NCI-H460 (cell line): Measurements from ENCODE around the gene PRAMEF33. TPM values are rescaled to one million over a fixed set of nuclear protein-coding genes. Genes with fewer than 3 reads are reported as not detected.
"Not testable (repeated sequence)": the region's sequence is repeated elsewhere in the genome, so short reads cannot be mapped to it uniquely, and the experiment has no call there.

Source experiments
- DNase-seq: peaks from one replicate; pipeline ENCODE4 v3.0.0-alpha.2; 2016; ENCODE audit warnings: low read depth; ENCODE audit errors: extremely low read depth
- polyA plus RNA-seq: library from polyadenylated mRNA; depleted of rRNA; stranded (reverse); fragments of >200 nt; gene quantifications from 2 replicates; pipeline ENCODE4 v1.2.3, GENCODE V29; 2014; cell fraction: nucleus; rRNA removed
- small RNA-seq, 2 experiments: library from RNA; depleted of rRNA; stranded (forward); fragments of <200 nt; gene quantifications; one replicate each; pipeline ENCODE3, GENCODE V24; 2014
- total RNA-seq: library from RNA; depleted of rRNA; stranded (reverse); fragments of >200 nt; shearing (Covaris generic); gene quantifications from 2 replicates; pipeline ENCODE4 v1.2.3, GENCODE V29; 2014; rRNA removed

The PRAMEF33 gene, protein sequence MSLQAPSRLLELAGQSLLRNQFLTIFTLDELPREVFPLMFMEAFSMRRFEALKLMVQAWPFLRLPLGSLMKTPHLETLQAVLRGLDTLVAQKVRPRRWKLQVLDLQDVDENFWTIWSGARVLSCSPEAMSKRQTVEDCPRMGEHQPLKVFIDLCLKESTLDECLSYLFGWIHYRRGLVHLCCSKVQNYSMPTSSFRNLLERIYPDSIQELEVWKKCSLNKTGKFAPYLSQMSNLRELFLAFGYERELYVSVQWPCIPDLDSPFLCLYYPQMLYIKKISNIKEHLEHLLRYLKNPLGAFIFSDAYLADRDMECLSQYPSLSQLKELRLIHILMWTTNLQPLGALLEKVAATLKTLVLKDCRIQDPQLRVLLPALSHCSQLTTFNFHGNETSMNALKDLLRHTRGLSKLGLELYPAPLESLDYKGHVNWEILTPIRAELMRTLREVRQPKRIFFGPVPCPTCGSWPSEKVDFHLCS
- total RNA-seq, result not detected in 2 replicates
- polyA plus RNA-seq, result not detected in 2 replicates

DNA sequence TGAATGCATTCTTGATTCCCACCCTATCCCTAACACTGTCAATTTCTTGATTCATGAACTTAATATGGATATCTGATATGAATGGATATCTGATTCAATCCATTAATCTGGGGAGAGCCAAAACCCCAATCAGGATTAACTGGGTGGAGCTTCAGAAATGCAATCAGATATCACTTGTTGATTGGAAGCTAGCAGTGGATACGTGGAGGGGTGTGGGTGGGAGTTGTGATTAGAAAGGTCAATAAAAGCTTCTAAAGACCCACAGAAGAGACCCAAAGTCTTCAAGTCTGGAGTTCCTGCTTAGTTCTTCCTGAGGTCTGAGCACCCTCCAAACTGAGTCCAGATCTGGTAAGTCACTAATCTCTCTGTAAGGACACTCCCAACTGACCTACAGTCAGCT is at the start of gene PRAMEF33:
TSS of gene PRAMEF33 (plus strand) at position 301 of the 400 bp plus-strand sequence. CDS start 2,416 bp downstream, outside the sequence.
- not testable (repeated sequence) for DNase-seq

DNA sequence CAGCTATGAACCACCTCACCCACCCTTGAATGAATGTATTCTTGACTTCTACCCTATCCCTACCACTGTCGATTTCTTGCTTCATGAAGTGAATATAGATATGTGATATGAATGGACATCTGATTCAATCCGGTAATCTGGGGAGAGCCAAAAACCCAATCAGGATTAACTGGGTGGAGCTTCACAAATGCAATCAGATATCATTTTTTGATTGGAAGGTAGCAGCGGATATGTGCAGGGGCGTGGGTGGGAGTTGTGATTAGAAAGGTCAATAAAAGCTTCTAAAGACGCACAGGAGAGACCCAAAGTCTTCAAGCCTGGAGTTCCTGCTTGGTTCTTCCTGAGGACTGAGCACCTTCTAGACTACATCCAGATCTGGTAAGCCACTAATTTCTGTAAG is 49.4 kb upstream of the PRAMEF33 start, which contains the start of gene PRAMEF5:
TSS of gene PRAMEF5 (plus strand) at position 301 of the 400 bp plus-strand sequence. CDS start 5,071 bp downstream, outside the sequence.
- DNase-seq, result not testable (repeated sequence)

DNA sequence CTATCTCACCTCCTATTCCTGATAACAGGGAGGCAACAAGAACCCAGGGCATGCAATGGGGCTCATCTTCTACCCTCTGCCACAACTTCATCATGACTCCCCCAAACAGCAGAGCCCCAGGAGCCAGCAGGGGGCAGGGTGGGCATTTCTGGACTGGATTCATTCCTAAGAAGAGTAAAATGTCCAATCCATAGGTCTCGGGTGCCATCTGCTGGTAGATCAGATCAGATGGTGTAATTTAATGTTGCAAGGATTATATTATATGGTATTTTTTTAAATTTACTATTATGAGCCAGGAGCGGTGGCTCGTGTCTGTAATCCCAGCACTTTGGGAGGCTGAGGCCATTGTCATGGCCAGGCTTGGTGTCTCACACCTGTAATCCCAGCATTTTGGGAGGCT is 38.2 kb upstream of the PRAMEF33 start:
- not testable (repeated sequence) for DNase-seq

DNA sequence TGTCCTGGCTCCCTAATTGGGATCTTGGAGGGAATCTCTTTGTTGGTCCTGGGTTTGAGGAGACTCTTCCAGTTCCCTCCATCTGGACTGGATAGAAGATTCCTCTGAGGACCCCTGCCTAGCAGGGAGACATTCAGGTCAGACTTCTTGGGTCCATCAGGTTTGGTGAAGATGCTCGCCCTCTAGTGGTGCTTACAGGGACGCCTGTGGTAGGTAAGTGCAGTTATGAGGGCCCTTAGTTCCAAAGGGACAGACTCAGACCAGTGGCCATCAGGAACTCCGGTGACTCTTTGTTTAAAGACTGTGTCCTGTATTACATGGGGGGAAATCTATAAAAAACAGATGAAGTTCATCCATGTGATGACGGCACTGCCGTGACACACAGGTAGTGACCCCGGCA is 26.3 kb upstream of the PRAMEF33 start:
- DNase-seq, result not testable (repeated sequence)

DNA sequence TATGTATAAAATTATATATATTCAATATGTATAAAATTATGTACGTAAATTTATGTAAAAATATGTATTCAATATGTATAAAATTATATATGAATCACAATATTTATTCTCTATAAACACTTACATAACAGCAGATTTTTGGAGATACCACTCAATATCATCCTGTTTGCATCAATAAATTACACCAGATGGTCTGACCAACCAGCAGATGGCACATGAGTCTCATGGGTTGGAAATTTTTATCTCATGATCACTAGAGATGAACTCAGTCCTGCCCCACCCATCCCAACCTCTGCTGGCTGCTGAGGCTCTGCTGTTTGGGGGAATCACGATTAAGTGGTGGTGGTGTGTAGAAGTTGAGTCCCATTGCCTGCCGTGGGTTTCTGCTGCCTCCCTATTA is 23.7 kb upstream of the PRAMEF33 start:
- not testable (repeated sequence) for DNase-seq

DNA sequence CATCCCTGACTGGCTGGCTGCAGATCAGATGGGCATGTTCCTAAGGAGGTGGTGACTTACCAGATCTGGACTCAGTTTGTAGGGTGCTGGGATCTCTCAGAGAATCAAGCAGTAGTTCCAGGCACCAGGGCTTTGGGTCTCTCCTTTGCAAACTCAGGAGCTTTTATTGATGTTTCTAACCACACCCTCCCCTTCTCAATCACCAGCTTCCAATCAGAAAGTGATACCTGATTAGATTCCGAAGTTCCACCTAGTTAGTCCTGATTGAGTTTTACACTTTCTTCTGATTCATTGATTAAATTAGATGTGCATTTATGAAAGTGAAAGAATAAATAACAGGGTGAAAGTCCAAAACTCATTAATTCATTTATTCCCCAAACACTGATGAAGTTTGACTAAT is 18.3 kb upstream of the PRAMEF33 start, which contains the start of gene PRAMEF8:
TSS of gene PRAMEF8 (minus strand) at position 101 of the 400 bp plus-strand sequence. CDS start 1,046 bp downstream, outside the sequence.
- not testable (repeated sequence) for DNase-seq

DNA sequence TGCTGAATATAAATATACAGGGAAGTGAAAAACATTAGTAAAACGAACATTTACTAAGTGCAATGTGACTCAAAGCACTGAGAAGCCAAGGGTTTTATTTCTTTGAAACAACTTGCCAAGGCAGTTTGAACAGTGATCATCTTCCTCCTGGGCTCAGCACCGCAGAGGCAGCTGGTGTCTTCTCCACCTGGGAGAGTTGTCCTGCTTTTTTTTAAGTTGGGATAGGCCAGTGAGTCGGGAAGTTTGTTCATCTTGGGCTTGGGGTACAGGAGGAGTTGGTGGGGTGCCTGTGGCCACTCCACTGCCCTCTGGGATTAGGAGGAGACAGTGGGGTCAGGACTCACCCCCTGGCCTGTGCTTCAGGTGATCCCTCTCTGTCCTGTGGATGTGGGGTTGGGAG is 14.3 kb upstream of the PRAMEF33 start:
- not testable (repeated sequence) for DNase-seq

DNA sequence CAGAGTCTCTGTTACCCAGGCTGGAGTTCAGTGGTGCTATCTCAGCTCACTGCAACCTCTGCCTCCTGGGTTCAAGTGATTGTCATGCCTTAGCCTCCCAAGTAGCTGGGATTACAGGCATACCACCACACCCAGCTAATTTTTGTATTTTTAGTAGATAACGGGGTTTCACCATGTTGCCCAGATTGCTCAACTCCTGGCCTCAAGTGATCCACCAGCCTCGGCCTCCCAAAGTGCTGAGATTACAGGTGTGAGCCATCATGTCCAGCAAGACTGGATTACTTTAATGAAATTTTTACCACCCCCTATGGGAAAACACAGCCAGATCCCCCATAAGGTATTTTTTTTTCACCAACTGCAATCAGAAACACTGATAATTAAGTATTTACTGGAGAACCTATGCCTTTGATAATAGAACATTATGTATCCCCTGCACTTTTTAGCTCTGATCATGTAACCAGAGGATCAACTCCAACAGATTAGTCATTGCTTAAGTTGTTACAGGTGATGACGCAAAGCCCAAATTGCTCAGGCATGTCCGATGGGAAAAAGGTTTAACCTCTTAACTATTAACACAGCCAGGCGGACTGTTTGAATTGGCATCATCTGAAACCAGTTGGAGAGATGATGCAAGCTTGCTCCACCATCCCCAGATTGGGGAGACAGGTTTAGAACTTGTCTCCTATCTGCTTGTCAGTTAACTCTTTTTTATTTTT is 6.0 kb upstream of the PRAMEF33 start:
- DNase-seq, result not testable (repeated sequence)

DNA sequence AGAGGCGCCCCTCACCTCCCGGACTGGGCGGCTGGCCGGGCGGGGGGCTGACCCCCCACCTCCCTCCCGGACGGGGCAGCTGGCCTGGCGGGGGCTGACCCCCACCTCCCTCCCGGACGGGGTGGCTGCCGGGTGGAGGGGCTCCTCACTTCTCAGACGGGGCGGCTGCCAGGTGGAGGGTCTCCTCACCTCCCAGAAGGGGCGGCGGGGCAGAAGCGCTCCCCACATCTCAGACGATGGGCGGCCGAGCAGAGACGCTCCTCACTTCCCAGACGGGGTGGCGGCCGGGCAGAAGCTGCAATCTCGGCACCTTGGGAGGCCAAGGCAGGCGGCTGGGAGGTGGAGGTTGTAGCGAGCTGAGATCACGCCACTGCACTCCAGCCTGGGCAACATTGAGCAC is 4.6 kb upstream of the PRAMEF33 start:
- not testable (repeated sequence) for DNase-seq

DNA sequence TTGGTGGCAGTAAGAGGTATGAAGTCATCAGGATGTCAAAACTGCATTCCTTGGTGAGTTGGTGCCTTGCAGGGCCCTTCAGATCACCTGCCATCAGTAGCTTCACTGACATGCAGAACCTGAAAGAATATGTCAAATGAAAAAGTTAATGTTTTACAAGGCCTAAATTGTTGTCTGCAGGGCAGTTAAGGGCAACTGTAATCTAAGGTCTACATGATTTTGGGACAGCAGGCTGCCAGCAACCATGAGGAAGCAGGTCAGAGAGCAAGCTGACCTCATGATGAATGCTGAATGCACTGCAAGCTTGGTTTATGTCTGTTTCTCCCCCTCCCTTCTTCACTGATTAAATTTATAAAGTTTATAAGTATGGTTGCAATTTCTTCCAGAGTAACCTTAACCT is 1.1 kb upstream of the PRAMEF33 start:
- not testable (repeated sequence) for DNase-seq

DNA sequence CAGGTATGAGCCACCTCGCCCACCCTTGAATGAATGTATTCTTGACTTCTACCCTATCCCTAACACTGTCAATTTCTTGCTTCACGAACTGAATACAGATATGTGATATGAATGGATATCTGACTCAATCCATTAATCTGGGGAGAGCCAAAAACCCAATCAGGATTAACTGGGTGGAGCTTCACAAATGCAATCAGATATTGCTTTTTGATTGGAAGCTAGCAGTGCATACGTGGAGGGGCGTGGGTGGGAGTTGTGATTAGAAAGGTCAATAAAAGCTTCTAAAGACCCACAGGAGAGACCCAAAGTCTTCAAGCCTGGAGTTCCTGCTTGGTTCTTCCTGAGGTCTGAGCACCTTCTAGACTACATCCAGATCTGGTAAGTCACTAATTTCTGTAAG is 11.9 kb downstream of the PRAMEF33 start, which contains the start of gene PRAMEF15:
TSS of gene PRAMEF15 (plus strand) at position 301 of the 400 bp plus-strand sequence. CDS start 2,827 bp downstream, outside the sequence.
- DNase-seq, result not testable (repeated sequence)

DNA sequence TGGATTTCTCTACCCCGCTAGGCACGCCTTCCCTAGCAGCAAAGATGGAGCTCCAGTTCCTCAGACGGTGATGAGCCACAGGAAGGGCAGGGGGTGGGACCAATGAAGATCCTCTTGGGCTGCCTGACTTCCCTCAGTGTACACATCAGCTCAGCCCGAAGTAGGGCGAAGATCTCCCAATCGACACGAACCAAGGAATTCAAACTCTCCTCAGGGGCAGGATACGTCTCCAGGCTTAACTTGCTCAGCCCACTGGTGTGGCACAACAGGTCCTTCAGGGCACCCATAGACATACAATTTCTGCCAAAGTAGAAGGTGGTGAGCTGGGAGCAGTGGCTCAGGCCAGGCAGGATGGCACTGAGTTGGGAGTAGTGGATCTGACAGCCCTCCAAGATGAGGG is 39.2 kb downstream of the PRAMEF33 start:
- DNase-seq, result not testable (repeated sequence)

DNA sequence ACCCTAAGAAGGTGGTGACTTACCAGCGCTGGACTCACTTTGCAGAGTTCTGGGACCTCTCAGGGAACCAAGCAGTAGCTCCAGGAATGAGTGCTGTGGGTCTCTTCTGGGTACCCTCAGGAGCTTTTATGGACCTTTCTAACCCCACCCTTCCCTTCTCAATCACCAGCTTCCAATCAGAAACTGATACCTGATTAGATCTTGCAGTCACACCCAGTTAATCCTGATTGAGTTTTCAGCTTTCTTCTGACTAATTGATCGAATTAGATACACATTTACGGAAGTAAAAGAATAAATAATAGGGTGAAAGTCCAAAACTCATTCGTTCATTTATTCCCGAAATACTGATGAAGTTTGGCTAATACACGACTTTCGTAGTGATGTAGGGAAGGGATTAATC is 43.7 kb downstream of the PRAMEF33 start, which contains the start of gene PRAMEF14:
TSS of gene PRAMEF14 (minus strand) at position 101 of the 400 bp plus-strand sequence. CDS start 1,820 bp downstream, outside the sequence.
- not testable (repeated sequence) for DNase-seq

DNA sequence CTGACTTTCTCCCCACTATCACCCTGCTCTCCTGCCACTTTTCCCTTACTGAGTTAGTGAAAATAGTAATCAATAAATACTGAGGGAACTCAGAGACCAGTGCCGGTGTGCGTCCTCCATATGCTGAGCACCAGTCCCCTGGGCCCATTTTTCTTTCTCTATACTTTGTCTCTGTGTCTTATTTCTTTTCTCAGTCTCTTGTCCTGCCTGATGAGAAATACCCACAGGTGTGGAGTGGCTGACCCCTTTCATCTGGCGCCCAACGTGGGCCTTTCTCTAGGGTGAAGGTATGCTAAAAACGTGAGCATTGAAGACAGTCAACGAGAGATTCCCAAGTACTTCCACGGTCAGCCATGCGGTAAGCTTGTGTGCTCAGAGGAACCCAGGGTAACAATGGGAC is 50.1 kb downstream of the PRAMEF33 start:
- not testable (repeated sequence) for DNase-seq

DNA sequence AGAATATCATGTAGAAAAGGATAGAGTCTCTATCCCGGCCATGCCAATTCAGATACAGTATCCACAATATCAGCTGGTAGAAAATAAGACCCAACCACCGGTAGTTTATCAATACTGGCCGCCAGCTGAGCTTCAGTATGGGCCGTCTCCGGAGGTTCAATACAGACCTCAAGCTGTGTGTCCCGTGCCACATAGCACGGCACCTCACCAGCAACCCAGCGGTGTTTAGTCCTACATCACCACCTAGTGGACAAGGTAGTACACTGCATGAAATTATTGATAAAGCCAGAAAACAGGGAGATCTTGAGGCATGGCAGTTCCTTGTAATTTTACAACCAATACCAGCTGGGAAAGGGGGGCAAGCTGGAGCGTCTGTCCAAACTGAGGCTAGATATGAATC is 51.1 kb downstream of the PRAMEF33 start:
- not testable (repeated sequence) for DNase-seq

DNA sequence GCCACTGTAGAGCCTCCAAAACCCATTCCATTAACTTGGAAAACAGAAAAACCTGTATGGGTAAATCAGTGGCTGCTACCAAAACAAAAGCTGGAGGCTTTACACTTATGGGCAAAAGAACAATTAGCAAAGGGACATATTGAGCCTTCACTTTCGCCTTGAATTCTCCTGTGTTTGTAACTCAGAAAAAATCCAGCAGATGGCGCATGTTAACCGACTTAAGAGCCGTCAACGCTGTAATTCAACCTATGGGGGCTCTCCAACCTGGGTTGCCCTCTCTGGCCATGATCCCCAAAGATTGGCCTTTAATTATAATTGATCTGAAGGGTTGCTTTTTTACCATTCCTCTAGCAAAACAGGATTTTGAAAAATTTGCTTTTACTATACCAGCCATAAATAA is 53.4 kb downstream of the PRAMEF33 start:
- peak; percentile 42 for DNase-seq

Small RNAs within 50 kb of the gene (small RNA-seq; reads per million reads assigned to genes)
- 0 reads per million in 2 experiments for gene RNU6-771P

Other genes starting within 250 kb of the PRAMEF33 start
- gene PRAMEF27, start 247.0 kb upstream of the PRAMEF33 start, total RNA-seq, result not detected in 2 replicates
- not detected in 2 replicates for gene HNRNPCL3, start 242.8 kb upstream of the PRAMEF33 start, total RNA-seq
- not detected in 2 replicates for gene PRAMEF25, start 232.8 kb upstream of the PRAMEF33 start, total RNA-seq
- not detected in 2 replicates for gene HNRNPCL2, start 186.7 kb upstream of the PRAMEF33 start, total RNA-seq
- not detected in 2 replicates for gene PRAMEF26, start 147.5 kb upstream of the PRAMEF33 start, total RNA-seq
- gene HNRNPCL4, start 137.9 kb upstream of the PRAMEF33 start, total RNA-seq, result not detected in 2 replicates
- not detected in 2 replicates for gene PRAMEF9, start 131.7 kb upstream of the PRAMEF33 start, total RNA-seq
- gene PRAMEF13, start 102.1 kb upstream of the PRAMEF33 start, total RNA-seq, result not detected in 2 replicates
- gene PRAMEF18, start 77.4 kb upstream of the PRAMEF33 start, total RNA-seq, result not detected in 2 replicates
- not detected in 2 replicates for gene PRAMEF5, start 49.3 kb upstream of the PRAMEF33 start, total RNA-seq
- gene PRAMEF8, start 18.4 kb upstream of the PRAMEF33 start, total RNA-seq, result not detected in 2 replicates
- not detected in 2 replicates for gene PRAMEF15, start 12.0 kb downstream of the PRAMEF33 start, total RNA-seq
- not detected in 2 replicates for gene PRAMEF14, start 43.6 kb downstream of the PRAMEF33 start, total RNA-seq
- gene PRAMEF19, start 68.4 kb downstream of the PRAMEF33 start, total RNA-seq, result not detected in 2 replicates
- not detected in 2 replicates for gene PRAMEF17, start 86.1 kb downstream of the PRAMEF33 start, total RNA-seq
- 0.05 TPM in 1 of 2 replicates, not detected in the other for gene PRAMEF20, start 106.9 kb downstream of the PRAMEF33 start, total RNA-seq
- gene LRRC38, start 210.5 kb downstream of the PRAMEF33 start, total RNA-seq, result not detected in 2 replicates